Measurements from ENCODE around the gene PAQR5.
A peak's percentile ranks its signal among the peaks of the same experiment; 100 is the strongest.
"Not testable (repeated sequence)": the region's sequence is repeated elsewhere in the genome, so short reads cannot be mapped to it uniquely, and the experiment has no call there.

PAQR5 gene

GRCh38 chr15:69293741-69294615, 4.7 kb upstream of the PAQR5 start:
- DNase-seq (ENCODE audit: low read depth), result no peak

- no peak for DNase-seq (ENCODE audit: low read depth)
Observed at GRCh38 chr15:69296606-69297005, 2.1 kb upstream of the PAQR5 start.

GRCh38 chr15:69297642-69298353, 914 bp upstream of the PAQR5 start:
- DNase-seq (ENCODE audit: low read depth), result no peak

GRCh38 chr15:69298354-69298696, 387 bp upstream of the PAQR5 start:
- DNase-seq (ENCODE audit: low read depth), result no peak

GRCh38 chr15:69299451-69299886, 757 bp downstream of the PAQR5 start:
- DNase-seq (ENCODE audit: low read depth), result no peak

GRCh38 chr15:69299943-69300588, 1.4 kb downstream of the PAQR5 start:
- DNase-seq (ENCODE audit: low read depth), result no peak

GRCh38 chr15:69301101-69301500, 2.4 kb downstream of the PAQR5 start:
- not testable (repeated sequence) for DNase-seq (ENCODE audit: low read depth)

- DNase-seq (ENCODE audit: low read depth), result not testable (repeated sequence)
Observed at GRCh38 chr15:69302087-69302486, 3.4 kb downstream of the PAQR5 start.

GRCh38 chr15:69302929-69303328, 4.2 kb downstream of the PAQR5 start:
- no peak for DNase-seq (ENCODE audit: low read depth)

- DNase-seq (ENCODE audit: low read depth), result peak; percentile 39
Observed at GRCh38 chr15:69303337-69304181, 4.8 kb downstream of the PAQR5 start.

- peak; percentile 85 for DNase-seq (ENCODE audit: low read depth)
Observed at GRCh38 chr15:69304182-69304545, 5.5 kb downstream of the PAQR5 start.

GRCh38 chr15:69305204-69305931, 6.7 kb downstream of the PAQR5 start:
- DNase-seq (ENCODE audit: low read depth), result peak; percentile 96

GRCh38 chr15:69305933-69306568, 7.3 kb downstream of the PAQR5 start:
- DNase-seq (ENCODE audit: low read depth), result no peak

- DNase-seq (ENCODE audit: low read depth), result no peak
Observed at GRCh38 chr15:69307939-69308338, 9.2 kb downstream of the PAQR5 start.

GRCh38 chr15:69308949-69309348, 10.2 kb downstream of the PAQR5 start:
- DNase-seq (ENCODE audit: low read depth), result no peak

- peak; percentile 50 for DNase-seq (ENCODE audit: low read depth)
Observed at GRCh38 chr15:69311319-69311721, 12.6 kb downstream of the PAQR5 start.

GRCh38 chr15:69313432-69314000, 14.8 kb downstream of the PAQR5 start:
- DNase-seq (ENCODE audit: low read depth), result no peak

GRCh38 chr15:69314131-69314530, 15.4 kb downstream of the PAQR5 start:
- DNase-seq (ENCODE audit: low read depth), result no peak

- no peak for DNase-seq (ENCODE audit: low read depth)
Observed at GRCh38 chr15:69314736-69315135, 16.0 kb downstream of the PAQR5 start.

- DNase-seq (ENCODE audit: low read depth), result no peak
Observed at GRCh38 chr15:69315402-69316110, 16.8 kb downstream of the PAQR5 start.
